Fibroblast of the aortic adventitia (primary cell): ENCODE data around the gene KRT1. TPM values are rescaled to one million over a fixed set of nuclear protein-coding genes. Genes with fewer than 3 reads are reported as not detected.

Experiments used
- DNase-seq: peaks from one replicate; pipeline ENCODE4 v3.0.0-alpha.2; 2010; ENCODE audit warnings: low read depth
- H3K4me3 ChIP-seq: 2 replicates; pipeline ENCODE4 v1.5.1; 2011; ENCODE audit warnings: low read depth, mild to moderate bottlenecking, control low read depth, low read length, moderate library complexity
- CTCF ChIP-seq: IDR thresholded peaks from 2 replicates; pipeline ENCODE4 v1.5.1; 2011; ENCODE audit warnings: mild to moderate bottlenecking, low read length, control low read depth, inconsistent platforms; ENCODE audit not compliant: insufficient read depth
- total RNA-seq: library from RNA; depleted of rRNA; stranded (reverse); fragments of >200 nt; gene quantifications from 2 replicates; pipeline ENCODE4 v1.2.3, GENCODE V29; 2012; ENCODE audit warnings: low replicate concordance

The KRT1 gene
- total RNA-seq, 1 donor = not detected

DNA sequence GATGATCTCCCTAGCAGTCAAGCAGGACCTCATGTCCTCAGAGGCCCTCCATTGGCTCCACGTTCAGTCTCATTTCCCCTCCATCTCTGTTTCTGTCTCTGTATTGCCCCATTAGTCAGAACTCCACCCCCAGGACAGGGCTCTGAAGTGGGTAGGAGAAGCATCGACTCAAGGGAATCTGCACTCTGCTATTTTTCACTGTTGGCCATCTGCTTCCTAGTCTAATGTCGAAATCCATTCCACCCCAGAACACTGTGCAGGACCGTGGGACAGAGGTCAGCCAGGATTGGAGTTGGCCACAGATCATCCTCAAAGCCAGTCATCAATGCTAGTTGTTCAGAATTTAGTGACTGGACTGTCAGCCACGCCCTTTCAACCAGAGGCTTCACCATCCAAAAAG, 13.1 kb upstream of the KRT1 start:
- no peak for TF ChIP-seq CTCF
- DNase-seq = no peak
- no peak overlapping the region for H3K4me3 ChIP-seq

DNA sequence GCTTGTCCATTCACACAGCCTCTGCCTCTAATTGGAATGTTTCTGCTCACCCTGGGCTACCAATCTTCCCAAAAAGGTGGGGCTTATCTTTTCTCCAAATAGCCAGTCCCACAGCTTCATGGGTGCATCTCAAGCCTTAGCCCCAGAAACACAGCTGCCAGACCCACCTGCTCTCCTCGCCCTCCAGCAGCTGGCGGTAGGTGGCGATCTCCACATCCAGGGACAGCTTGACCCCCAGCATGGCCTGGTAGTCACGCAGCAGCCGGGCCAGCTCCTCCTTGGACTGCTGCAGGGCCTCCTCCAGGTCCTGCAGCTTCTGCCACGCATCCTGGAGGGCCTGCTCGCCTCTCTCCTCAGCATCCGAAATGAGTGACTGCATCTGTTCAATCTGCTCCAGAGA, 12.0 kb upstream of the KRT1 start:
- H3K4me3 ChIP-seq = no peak overlapping the region
- no peak for TF ChIP-seq CTCF
- no peak for DNase-seq

DNA sequence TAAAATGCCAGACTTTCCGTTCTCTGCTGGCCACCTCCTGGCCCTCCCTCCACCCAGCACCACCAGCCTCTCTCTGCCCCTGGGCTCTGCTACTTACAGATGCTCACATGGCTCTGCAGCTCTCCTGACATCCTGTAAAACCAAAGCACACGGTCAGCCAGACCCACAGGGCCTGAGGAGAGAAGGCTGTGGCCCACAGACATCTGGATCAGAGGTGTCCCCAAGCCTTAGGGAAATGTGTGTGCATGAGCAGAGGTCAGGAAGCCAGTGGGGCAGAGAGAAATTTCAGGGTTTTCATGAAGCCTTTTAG, 11.6 kb upstream of the KRT1 start:
- DNase-seq = no peak
- no peak overlapping the region for H3K4me3 ChIP-seq
- TF ChIP-seq CTCF = no peak

- no peak for TF ChIP-seq CTCF
- no peak for DNase-seq
- no peak overlapping the region for H3K4me3 ChIP-seq
Measured at GRCh38 chr12:52691076-52691840, 11.1 kb upstream of the KRT1 start.

GRCh38 chr12:52690351-52691075, 10.3 kb upstream of the KRT1 start:
- no peak for DNase-seq
- no peak overlapping the region for H3K4me3 ChIP-seq
- TF ChIP-seq CTCF = no peak

DNA sequence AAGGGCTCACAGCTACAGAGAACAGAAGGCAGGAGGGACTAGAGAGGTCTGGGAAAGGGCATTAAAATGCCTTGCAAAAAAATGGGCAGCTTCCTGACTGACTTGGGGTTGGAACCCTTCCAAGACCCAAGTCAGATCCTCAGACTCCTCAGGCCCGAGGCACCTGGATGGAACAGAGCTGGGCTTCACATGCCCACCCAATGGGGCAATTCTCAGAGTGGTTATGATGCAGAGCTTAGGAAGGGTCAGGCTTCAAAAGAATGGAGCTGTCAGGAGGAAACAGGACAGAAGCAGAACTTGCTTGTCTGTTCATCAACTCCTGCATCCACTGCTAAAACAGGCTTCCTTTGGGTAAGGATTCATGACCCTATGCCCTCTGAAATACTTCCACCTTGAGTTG, 9.7 kb upstream of the KRT1 start:
- no peak for DNase-seq
- TF ChIP-seq CTCF = no peak
- H3K4me3 ChIP-seq = no peak overlapping the region
